ENCODE results near the gene TMF1.

Gene TMF1

DNA sequence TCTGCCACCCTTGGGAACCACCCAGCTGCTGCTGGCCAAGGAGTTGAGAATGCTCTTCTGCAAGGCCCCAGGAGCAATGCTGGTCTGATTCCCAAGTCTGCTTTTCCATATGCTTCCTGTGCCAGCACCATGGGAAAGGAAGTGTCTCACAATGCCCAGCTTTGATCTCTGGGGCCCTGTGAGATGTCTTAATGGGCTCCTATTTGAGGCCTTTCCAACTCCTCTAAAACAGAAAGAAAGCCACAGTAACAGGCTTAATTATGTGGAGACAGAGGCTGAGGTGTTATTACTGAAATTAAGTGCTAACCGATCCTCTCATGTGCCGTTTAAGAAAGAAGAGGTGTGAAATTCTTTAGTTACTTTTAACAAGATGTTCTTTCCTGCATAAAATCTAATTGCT lies 43.2 kb downstream of the TMF1 start:
- no peak overlapping the region for H3K4me3 ChIP-seq (replicated peaks; ENCODE audit: low read depth, low read length)
- DNase-seq (ENCODE audit: extremely low read depth, low read depth), result no peak
- TF ChIP-seq, protein P1, sequence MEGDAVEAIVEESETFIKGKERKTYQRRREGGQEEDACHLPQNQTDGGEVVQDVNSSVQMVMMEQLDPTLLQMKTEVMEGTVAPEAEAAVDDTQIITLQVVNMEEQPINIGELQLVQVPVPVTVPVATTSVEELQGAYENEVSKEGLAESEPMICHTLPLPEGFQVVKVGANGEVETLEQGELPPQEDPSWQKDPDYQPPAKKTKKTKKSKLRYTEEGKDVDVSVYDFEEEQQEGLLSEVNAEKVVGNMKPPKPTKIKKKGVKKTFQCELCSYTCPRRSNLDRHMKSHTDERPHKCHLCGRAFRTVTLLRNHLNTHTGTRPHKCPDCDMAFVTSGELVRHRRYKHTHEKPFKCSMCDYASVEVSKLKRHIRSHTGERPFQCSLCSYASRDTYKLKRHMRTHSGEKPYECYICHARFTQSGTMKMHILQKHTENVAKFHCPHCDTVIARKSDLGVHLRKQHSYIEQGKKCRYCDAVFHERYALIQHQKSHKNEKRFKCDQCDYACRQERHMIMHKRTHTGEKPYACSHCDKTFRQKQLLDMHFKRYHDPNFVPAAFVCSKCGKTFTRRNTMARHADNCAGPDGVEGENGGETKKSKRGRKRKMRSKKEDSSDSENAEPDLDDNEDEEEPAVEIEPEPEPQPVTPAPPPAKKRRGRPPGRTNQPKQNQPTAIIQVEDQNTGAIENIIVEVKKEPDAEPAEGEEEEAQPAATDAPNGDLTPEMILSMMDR (IDR thresholded peaks at IDR 0.05; ENCODE audit: low read depth, low read length, missing control alignments), result no peak

DNA sequence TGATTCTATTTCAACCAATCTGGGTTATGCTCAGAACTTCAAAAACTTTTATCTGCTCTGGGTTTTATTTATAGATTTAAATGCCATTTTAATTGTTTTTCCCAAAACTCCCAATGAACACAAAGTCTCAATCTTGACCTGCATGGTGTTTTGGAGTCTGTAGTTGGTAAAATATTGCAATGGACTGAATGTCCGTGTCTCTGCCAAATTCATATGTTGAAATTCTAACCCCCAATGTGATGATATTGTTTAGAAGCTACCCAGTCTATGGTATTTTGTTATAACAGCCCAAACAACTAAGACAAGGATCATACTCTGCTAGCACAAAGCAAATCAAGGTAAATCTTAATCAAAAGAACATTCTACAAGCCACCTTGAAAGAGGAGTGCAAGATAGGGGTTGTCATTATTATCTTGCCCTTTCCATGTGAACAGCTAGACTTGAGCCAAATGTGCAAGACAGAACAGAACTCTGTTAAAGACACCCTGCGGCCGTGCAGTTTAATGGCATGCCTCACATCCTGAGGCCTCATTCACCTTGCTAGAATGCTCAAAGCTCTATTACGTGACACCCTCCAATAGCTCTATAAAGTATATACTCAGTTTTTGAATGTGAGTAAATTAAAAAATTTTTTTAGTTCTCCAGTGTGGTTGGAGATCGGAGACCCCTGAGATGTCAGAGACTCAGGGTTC lies 46.2 kb downstream of the TMF1 start:
- no peak for DNase-seq (ENCODE audit: extremely low read depth, low read depth)
- H3K4me3 ChIP-seq (replicated peaks; ENCODE audit: low read depth, low read length), result no peak overlapping the region
- TF ChIP-seq, protein P1 (IDR thresholded peaks at IDR 0.05; ENCODE audit: low read depth, low read length, missing control alignments), result no peak

DNA sequence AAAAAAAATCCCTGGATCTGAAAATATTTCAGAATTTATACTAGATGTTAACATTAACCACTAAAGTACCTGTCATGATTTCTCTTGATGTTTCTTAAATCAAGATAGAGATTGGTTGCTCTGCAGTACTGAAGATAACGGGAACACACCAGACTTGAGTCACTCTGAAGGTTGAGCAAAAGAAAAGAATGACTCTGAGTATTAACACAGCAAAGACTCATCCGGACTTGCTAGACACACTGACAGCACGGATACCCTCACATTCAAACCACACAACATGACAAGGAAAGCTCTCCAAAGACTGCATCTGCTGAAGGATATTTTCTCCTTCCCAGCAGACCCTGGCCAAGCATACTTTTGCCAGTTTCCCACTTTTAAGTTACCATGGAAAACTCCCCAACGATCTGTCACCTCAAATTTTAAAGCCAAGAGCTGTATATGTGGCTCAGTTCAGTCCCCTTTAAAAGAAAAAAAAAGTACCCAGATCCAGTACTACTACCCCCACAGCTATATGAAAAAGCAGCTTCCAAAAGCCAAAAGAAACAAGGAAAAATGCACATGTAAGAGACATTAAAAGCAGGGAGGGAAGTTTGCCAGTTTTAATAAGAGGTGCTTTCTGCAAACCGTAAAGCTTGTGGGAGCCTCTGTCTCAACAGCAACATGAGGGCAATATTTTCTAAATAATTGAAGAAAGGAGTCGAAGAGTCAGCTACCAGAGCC lies 46.9 kb downstream of the TMF1 start:
- no peak overlapping the region for H3K4me3 ChIP-seq (replicated peaks; ENCODE audit: low read depth, low read length)
- TF ChIP-seq, protein P1 (IDR thresholded peaks at IDR 0.05; ENCODE audit: low read depth, low read length, missing control alignments), result no peak

DNA sequence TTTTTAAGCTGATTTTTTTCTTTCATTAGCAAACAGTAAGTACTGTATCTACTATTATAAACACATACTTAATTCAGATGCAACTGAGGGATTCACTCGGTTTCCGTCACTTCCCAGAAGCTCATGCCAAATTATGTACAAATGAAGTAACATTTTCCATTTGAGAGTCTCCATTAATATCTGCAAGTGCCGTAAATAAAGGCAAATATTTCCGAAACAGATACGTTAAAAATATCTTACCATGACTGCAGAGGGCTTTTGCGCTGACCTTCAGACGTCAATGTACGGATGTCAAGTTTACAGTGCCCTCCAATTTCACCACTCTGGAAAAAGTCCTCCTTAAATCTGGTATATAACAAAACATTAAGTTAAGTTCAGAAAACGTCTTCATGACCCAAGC lies 48.0 kb downstream of the TMF1 start:
- no peak overlapping the region for H3K4me3 ChIP-seq (replicated peaks; ENCODE audit: low read depth, low read length)
- no peak for DNase-seq (ENCODE audit: extremely low read depth, low read depth)
- TF ChIP-seq, protein P1 (IDR thresholded peaks at IDR 0.05; ENCODE audit: low read depth, low read length, missing control alignments), result no peak

More for the DNA sequence above, 46.9 kb downstream of the TMF1 start:
- DNase-seq (ENCODE audit: extremely low read depth, low read depth), result no peak

DNA sequence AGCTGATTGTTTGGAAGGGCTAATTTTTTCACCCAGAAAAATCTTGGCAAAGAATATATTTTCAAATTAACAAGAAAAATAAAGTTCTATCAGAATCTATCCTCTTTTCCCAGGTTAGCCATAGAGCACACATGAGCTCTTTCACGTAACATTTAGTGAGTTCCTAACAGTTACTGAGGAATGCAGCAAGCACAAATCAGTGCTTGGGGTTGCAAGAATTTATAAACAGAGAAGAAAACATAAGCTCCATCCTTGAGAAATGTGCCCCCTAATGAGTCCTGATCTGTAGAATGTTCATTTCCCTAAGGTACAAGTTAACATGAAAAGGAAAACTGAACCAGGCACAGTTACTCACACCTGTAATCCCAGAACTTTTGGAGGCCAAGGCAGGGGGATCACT lies 52.5 kb downstream of the TMF1 start:
- TF ChIP-seq, protein P1 (IDR thresholded peaks at IDR 0.05; ENCODE audit: low read depth, low read length, missing control alignments), result no peak
- no peak overlapping the region for H3K4me3 ChIP-seq (replicated peaks; ENCODE audit: low read depth, low read length)
- no peak for DNase-seq (ENCODE audit: extremely low read depth, low read depth)

DNA sequence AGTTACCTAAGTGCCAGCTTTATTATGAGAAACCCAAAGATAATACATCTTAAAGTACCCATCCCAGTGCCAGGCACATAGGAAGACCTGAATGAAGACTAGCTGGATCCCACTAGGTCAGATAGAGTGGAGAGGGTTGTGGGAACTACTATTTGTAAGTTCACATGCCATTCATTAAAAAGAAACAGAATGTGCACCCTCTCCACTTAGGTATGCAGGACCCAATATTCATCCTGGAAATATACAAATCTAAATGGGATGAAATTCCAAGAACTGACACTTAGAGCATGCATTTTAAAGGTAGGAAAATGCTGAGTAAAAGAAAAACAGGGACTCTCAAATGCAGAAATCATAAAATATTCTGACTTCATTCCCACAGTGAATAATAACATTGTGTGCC lies 53.0 kb downstream of the TMF1 start:
- TF ChIP-seq, protein P1 (IDR thresholded peaks at IDR 0.05; ENCODE audit: low read depth, low read length, missing control alignments), result no peak
- H3K4me3 ChIP-seq (replicated peaks; ENCODE audit: low read depth, low read length), result no peak overlapping the region
- DNase-seq (ENCODE audit: extremely low read depth, low read depth), result no peak
